OCI-LY7 (cell line): ENCODE data around the gene LY9.

Experiments used
- EZH2phosphoT487 ChIP-seq: fragments of 200-600 bp; sonication (generic); IDR thresholded peaks from 2 replicates; pipeline ENCODE4 v1.6.1; 2018; ENCODE audit warnings: low read depth, borderline replicate concordance, mild to moderate bottlenecking, mixed run types, antibody characterized with exemption, low read length, moderate library complexity, mixed read lengths
- TF ChIP-seq, protein P1 (sequence below): fragments of 200-600 bp; sonication (generic); conservative IDR thresholded peaks from 2 replicates; pipeline ENCODE4 v1.5.1; 2014; ENCODE audit warnings: mild to moderate bottlenecking, antibody characterized with exemption, low read length, moderate library complexity, mixed read lengths

DNA sequence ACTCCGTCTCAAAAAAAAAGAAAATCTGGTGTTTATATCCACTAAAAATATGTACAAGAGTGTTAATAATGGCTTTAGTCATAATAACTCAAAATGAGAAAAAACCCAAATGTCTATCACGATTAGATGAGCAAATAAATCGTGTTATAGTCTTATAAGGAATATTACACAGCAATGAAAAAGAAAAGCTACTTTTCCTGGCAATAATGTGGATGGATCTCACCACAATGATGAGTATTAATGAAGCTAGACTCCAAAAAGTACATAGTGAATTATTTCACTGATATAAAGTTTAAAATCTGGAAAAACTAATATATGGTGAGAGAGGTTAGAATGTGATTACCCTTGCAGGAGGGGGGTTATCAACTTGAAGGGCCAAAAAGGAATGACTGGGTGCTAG lies 57.0 kb downstream of the LY9 start:
- TF ChIP-seq, protein P1, sequence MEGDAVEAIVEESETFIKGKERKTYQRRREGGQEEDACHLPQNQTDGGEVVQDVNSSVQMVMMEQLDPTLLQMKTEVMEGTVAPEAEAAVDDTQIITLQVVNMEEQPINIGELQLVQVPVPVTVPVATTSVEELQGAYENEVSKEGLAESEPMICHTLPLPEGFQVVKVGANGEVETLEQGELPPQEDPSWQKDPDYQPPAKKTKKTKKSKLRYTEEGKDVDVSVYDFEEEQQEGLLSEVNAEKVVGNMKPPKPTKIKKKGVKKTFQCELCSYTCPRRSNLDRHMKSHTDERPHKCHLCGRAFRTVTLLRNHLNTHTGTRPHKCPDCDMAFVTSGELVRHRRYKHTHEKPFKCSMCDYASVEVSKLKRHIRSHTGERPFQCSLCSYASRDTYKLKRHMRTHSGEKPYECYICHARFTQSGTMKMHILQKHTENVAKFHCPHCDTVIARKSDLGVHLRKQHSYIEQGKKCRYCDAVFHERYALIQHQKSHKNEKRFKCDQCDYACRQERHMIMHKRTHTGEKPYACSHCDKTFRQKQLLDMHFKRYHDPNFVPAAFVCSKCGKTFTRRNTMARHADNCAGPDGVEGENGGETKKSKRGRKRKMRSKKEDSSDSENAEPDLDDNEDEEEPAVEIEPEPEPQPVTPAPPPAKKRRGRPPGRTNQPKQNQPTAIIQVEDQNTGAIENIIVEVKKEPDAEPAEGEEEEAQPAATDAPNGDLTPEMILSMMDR: no peak
- TF ChIP-seq EZH2phosphoT487: no peak
